GM12878 (cell line): ENCODE results near the gene TM9SF4. TPM values are rescaled to one million over a fixed set of nuclear protein-coding genes. Genes with fewer than 3 reads are reported as not detected.
A peak's percentile ranks its signal among the peaks of the same experiment; 100 is the strongest.

ENCODE experiments used
- ATF2 ChIP-seq: IDR thresholded peaks from 2 replicates; pipeline ENCODE4 v1.6.1; 2012; ENCODE audit warnings: low read length, inconsistent platforms
- CUX1 ChIP-seq: IDR thresholded peaks from 2 replicates; pipeline ENCODE4 v1.6.1; 2012; ENCODE audit warnings: improper control_type of control experiment, low read depth, low read length; ENCODE audit not compliant: insufficient replicate concordance
- DPF2 ChIP-seq: fragments of 450-650 bp; IDR thresholded peaks from 2 replicates; pipeline ENCODE4 v1.6.1; 2017; ENCODE audit warnings: mild to moderate bottlenecking
- HCFC1 ChIP-seq: fragments of 150-350 bp; IDR thresholded peaks from 2 replicates; pipeline ENCODE4 v1.6.1; 2014; ENCODE audit warnings: low read length
- HDAC2 ChIP-seq: fragments of 200-600 bp; sonication (generic); IDR thresholded peaks from 2 replicates; pipeline ENCODE4 v1.6.1; 2017
- HSF1 ChIP-seq: fragments of 150-350 bp; IDR thresholded peaks from 2 replicates; pipeline ENCODE4 v1.6.1; 2014; ENCODE audit warnings: mild to moderate bottlenecking, low read depth, low read length
- LARP7 ChIP-seq: fragments of 450-650 bp; IDR thresholded peaks from 2 replicates; pipeline ENCODE4 v1.6.1; 2017; ENCODE audit warnings: mild to moderate bottlenecking
- MXI1 ChIP-seq: fragments of 150-350 bp; IDR thresholded peaks from 2 replicates; pipeline ENCODE4 v1.6.1; 2011; ENCODE audit warnings: low read depth, mild to moderate bottlenecking, inconsistent platforms, low read length, improper control_type of control experiment
- MYC ChIP-seq: IDR thresholded peaks from 2 replicates; pipeline ENCODE4 v1.6.1; 2011; ENCODE audit warnings: mild to moderate bottlenecking, low read length, moderate library complexity, inconsistent platforms; ENCODE audit not compliant: insufficient read depth, insufficient replicate concordance, insufficient read length, severe bottlenecking
- NR2C1 ChIP-seq: fragments of 450-650 bp; IDR thresholded peaks from 2 replicates; pipeline ENCODE4 v1.6.1; 2017; ENCODE audit warnings: antibody characterized with exemption, mild to moderate bottlenecking, moderate library complexity
- NR2F1 ChIP-seq: fragments of 450-650 bp; conservative IDR thresholded peaks from 2 replicates; pipeline ENCODE4 v1.6.1; 2017; ENCODE audit warnings: mild to moderate bottlenecking
- RB1 ChIP-seq: fragments of 450-650 bp; formaldehyde crosslinking; IDR thresholded peaks from 2 replicates; pipeline ENCODE4 v1.6.1; 2017; ENCODE audit warnings: mild to moderate bottlenecking, borderline replicate concordance
- SMAD1 ChIP-seq: fragments of 450-650 bp; IDR thresholded peaks from 2 replicates; pipeline ENCODE4 v1.6.1; 2018; ENCODE audit warnings: mild to moderate bottlenecking, low read depth; ENCODE audit not compliant: partially characterized antibody
- SP1 ChIP-seq: IDR thresholded peaks from one replicate; pipeline ENCODE4 v1.6.1; 2011; ENCODE audit warnings: low read depth, low read length
- SPI1 ChIP-seq: IDR thresholded peaks from 2 replicates; pipeline ENCODE4 v1.6.1; 2011; ENCODE audit warnings: low read depth, mild to moderate bottlenecking, low read length, moderate library complexity, borderline replicate concordance; ENCODE audit not compliant: insufficient read depth
- WRNIP1 ChIP-seq: IDR thresholded peaks from 2 replicates; pipeline ENCODE4 v1.6.1; 2011; ENCODE audit warnings: low read depth, low read length, improper control_type of control experiment, borderline replicate concordance
- ZBTB11 ChIP-seq: fragments of 450-650 bp; formaldehyde crosslinking; IDR thresholded peaks from 2 replicates; pipeline ENCODE4 v1.5.0; 2022; ENCODE audit warnings: mild to moderate bottlenecking, missing genetic modification characterization
- ZNF217 ChIP-seq: fragments of 450-650 bp; IDR thresholded peaks from 2 replicates; pipeline ENCODE4 v1.6.1; 2017; ENCODE audit warnings: antibody characterized with exemption, mild to moderate bottlenecking
- ZSCAN29 ChIP-seq: fragments of 450-650 bp; IDR thresholded peaks from 2 replicates; pipeline ENCODE4 v1.6.1; 2017; ENCODE audit warnings: mild to moderate bottlenecking, moderate library complexity
- polyA plus RNA-seq, 11 experiments: library from polyadenylated mRNA; depleted of rRNA in 4 of 11; unstranded in 6 of 11; stranded (reverse) in 5 of 11; fragments of >200 nt; fragmentation: Nextera tagmentation in 4 of 11; fragmentation: Illumina TruSeq in 1 of 11; extraction: Ambion mirVana in 4 of 11; extraction: Trizol in 1 of 11; gene quantifications; 1 replicate in 1 of 11; 2 replicates in 10 of 11; pipeline versions ENCODE4 v1.2.1 to v1.2.3, GENCODE V29; 2011 to 2016; ENCODE audit warnings: inconsistent platforms in 2 of 11, missing spikeins in 2 of 11, low read depth in 1 of 11
- total RNA-seq, 4 experiments: library from RNA; depleted of rRNA in 3 of 4; stranded (reverse); fragments of >200 nt in 3 of 4; fragmentation: Illumina TruSeq in 1 of 4; extraction: Trizol in 1 of 4; gene quantifications; 2 replicates each; pipeline versions ENCODE4 v1.2.1 to v1.2.3, GENCODE V29; 2013 to 2021

TM9SF4 gene
- total and polyA plus RNA-seq, 10 of the 15 experiments (the other 5 are each of a cell fraction or from before 2014, with no cell fraction given) = 8.5 to 47.8 (median 24.3) TPM

- TF ChIP-seq ZBTB11 (CRISPR knock-in tag) (no peak), HSF1 (no peak), NR2F1 (peak; percentile 75), LARP7 (peak; percentile 97), SP1 (peak; percentile 46), HDAC2 (no peak), SPI1 (no peak), ATF2 (no peak), DPF2 (peak; percentile 95), SMAD1 (no peak), ZSCAN29 (0 out of 2 replicates have a peak, but pooled peaks have one; percentile 22), NR2C1 (peak; percentile 73), HCFC1 (peak; percentile 77), MYC (peak; percentile 64), MXI1 (peak; percentile 87), WRNIP1 (no peak), RB1 (peak; percentile 92), ZNF217 (peak; percentile 33; the same call in 1 of the 2 replicates), CUX1 (no peak)
These were observed 98.3 kb downstream of the TM9SF4 start, which contains the start of the genes PLAGL2 and POFUT1 (continued) for GRCh38 chr20:32207626-32208498.
